ENCODE measurements around the gene NAAA.
"Not testable (repeated sequence)": the region's sequence is repeated elsewhere in the genome, so short reads cannot be mapped to it uniquely, and the experiment has no call there.

NAAA gene

GRCh38 chr4:75916091-75916661 is 24.6 kb downstream of the NAAA start:
- peak; percentile 76 for DNase-seq

- DNase-seq: no peak
Measured at GRCh38 chr4:75912968-75913367, 27.8 kb downstream of the NAAA start.

- DNase-seq: not testable (repeated sequence)
Measured at GRCh38 chr4:75910831-75911230, 30.0 kb downstream of the NAAA start.

- no peak for DNase-seq
Measured at GRCh38 chr4:75909405-75909804, 31.4 kb downstream of the NAAA start.

- DNase-seq: no peak
Measured at GRCh38 chr4:75908555-75908954, 32.3 kb downstream of the NAAA start.

- no peak for DNase-seq
Measured at GRCh38 chr4:75907966-75908365, 32.8 kb downstream of the NAAA start.

GRCh38 chr4:75904076-75904475 is 36.7 kb downstream of the NAAA start:
- no peak for DNase-seq

GRCh38 chr4:75902352-75902751 is 38.5 kb downstream of the NAAA start, which contains the start of gene PPEF2:
Gene PPEF2 (minus strand): TSS chr4:75902452. CDS start chr4:75896325, 6,127 bp downstream.
- DNase-seq: no peak

- DNase-seq: no peak
Measured at GRCh38 chr4:75898536-75898935, 42.3 kb downstream of the NAAA start.

- peak; percentile 40 for DNase-seq
Measured at GRCh38 chr4:75895744-75896314, 45.0 kb downstream of the NAAA start.

- DNase-seq: no peak
Measured at GRCh38 chr4:75892508-75892907, 48.3 kb downstream of the NAAA start.

GRCh38 chr4:75891611-75892010 is 49.2 kb downstream of the NAAA start:
- no peak for DNase-seq

- DNase-seq: peak; percentile 53
Measured at GRCh38 chr4:75889537-75890199, 51.1 kb downstream of the NAAA start.

- no peak for DNase-seq
Measured at GRCh38 chr4:75886104-75886503, 54.7 kb downstream of the NAAA start.

- DNase-seq: no peak
Measured at GRCh38 chr4:75881476-75881875, 59.3 kb downstream of the NAAA start.

GRCh38 chr4:75880278-75880677 is 60.5 kb downstream of the NAAA start:
- no peak for DNase-seq

- DNase-seq: no peak
Measured at GRCh38 chr4:75878246-75878756, 62.5 kb downstream of the NAAA start.

GRCh38 chr4:75876218-75876617 is 64.6 kb downstream of the NAAA start:
- no peak for DNase-seq

- no peak for DNase-seq
Measured at GRCh38 chr4:75869100-75869499, 71.7 kb downstream of the NAAA start.

GRCh38 chr4:75867130-75867529 is 73.7 kb downstream of the NAAA start:
- DNase-seq: no peak

All from eye (tissue), 1 donor.